Suprapubic skin (tissue), 4 donors: ENCODE measurements around the gene CHID1.

ENCODE experiments used
- POLR2A ChIP-seq, 2 donors: fragments of 450-650 bp; IDR thresholded peaks; one replicate each; pipeline ENCODE4 v1.6.1; 2017; ENCODE audit warnings: antibody characterized with exemption in 2 of 2, mild to moderate bottlenecking in 2 of 2, moderate library complexity in 2 of 2
- POLR2AphosphoS5 ChIP-seq, 3 donors: sonication (generic); formaldehyde crosslinking; IDR thresholded peaks; one replicate each; pipeline ENCODE4 v1.6.1; 2017; ENCODE audit warnings: antibody characterized with exemption in 3 of 3
- TF ChIP-seq, protein P1 (sequence below), 2 donors: fragments of 200-600 bp in 1 of 2; fragments of 450-650 bp in 1 of 2; sonication (generic) in 1 of 2; IDR thresholded peaks; one replicate each; pipeline ENCODE4 v1.5.1; 2016 to 2019; ENCODE audit warnings: antibody characterized with exemption in 2 of 2, mild to moderate bottlenecking in 1 of 2, moderate library complexity in 1 of 2

DNA sequence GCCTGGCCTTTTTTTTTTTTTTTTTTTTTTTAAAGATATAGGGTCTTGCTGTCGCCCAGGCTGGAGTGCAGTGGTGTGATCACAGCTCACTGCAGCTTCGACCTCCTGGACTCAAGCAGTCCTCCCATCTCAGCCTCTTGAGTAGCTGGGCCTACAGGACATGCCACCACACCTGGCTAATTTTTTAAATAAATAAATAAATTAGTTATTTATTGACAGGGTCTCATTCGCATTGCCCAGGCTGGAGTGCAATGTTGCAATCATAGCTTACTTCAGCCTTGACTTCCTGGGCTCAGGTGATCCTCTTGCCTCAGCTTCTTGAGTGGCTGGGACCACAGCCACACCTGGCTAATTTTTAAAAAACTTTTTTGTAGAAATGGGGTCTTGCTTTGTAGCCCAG is 25.6 kb upstream of the CHID1 start:
- TF ChIP-seq, protein P1, sequence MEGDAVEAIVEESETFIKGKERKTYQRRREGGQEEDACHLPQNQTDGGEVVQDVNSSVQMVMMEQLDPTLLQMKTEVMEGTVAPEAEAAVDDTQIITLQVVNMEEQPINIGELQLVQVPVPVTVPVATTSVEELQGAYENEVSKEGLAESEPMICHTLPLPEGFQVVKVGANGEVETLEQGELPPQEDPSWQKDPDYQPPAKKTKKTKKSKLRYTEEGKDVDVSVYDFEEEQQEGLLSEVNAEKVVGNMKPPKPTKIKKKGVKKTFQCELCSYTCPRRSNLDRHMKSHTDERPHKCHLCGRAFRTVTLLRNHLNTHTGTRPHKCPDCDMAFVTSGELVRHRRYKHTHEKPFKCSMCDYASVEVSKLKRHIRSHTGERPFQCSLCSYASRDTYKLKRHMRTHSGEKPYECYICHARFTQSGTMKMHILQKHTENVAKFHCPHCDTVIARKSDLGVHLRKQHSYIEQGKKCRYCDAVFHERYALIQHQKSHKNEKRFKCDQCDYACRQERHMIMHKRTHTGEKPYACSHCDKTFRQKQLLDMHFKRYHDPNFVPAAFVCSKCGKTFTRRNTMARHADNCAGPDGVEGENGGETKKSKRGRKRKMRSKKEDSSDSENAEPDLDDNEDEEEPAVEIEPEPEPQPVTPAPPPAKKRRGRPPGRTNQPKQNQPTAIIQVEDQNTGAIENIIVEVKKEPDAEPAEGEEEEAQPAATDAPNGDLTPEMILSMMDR (IDR thresholded peaks at IDR 0.05): no peak
- TF ChIP-seq POLR2A (IDR thresholded peaks at IDR 0.05): no peak
- TF ChIP-seq POLR2AphosphoS5 (IDR thresholded peaks at IDR 0.05): no peak
